GM21515 (cell line): ENCODE measurements around the gene LTB4R.
"Not testable (repeated sequence)": the region's sequence is repeated elsewhere in the genome, so short reads cannot be mapped to it uniquely, and the experiment has no call there.

Experiments used
- ATAC-seq: cut with Tn5 transposase; IDR thresholded peaks from one replicate; pipeline ENCODE4 v1.9.1; 2021; ENCODE audit not compliant: unreplicated experiment

LTB4R gene

DNA sequence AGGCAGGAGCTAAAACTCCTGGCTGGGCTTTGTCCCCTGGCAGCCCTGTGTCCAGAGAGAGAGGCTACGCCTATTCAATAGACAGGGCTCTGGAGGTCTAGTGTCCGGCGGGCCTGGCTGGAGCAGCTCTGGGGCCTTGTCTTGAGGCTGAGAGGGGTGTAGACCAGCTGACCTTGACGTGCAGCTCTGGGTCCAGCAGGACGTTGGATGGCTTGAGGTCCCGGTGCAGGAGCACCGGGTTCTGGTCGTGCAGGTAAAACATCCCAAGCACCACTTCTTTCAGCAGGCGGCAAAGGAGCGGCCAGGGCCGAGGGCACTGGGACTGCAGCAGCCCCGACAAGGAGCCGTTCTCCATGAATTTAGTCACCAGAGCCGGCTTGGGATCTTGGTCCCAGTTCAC, 27.5 kb downstream of the LTB4R start:
- ATAC-seq: no peak

DNA sequence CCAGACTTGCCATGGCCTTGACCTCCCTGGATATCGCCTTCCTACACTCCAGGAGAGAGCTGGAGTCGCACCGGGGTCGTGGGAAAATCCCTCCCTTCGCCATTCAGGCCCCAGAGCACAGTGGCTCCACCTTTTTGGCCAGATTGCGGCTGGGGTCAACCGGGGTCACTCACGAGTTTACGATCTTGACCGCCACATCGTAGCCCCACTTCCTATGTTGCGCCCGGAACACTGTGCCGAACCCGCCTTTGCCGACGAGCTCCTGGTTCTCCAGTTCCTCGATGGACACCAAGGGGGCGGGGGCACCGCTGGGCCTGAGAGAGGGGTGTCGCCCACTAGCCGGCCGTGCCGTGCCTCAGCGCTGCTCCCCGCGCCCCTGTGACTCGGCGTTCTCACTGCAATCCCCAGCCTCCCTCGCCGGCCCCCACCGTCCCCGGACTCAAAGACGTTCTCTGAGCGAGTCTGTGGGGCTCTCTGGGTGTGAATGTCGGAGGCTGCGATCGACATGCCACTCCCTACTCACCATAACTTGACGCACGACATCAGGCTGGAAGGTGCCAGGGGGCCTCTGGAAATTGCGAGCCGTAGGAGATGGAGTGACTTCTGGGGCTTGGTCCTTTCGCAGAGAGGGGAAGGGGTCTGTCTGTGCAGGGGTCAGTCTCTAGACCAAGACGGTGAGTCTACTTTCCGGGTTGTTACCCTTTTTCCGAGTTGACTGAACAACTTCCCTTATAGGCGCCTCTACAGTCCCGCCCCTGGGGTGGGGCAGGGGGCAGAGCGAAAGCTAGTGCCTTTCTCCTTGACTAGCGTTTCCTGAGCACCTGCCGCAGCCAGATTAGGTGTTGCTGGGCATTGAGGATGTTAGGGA, 28.2 kb downstream of the LTB4R start, which contains the start of gene RIPK3:
Gene RIPK3 (minus strand): TSS at position 708 of the 868 bp plus-strand sequence. CDS start 165 bp downstream, at position 543.
- peak; percentile 90 for ATAC-seq

DNA sequence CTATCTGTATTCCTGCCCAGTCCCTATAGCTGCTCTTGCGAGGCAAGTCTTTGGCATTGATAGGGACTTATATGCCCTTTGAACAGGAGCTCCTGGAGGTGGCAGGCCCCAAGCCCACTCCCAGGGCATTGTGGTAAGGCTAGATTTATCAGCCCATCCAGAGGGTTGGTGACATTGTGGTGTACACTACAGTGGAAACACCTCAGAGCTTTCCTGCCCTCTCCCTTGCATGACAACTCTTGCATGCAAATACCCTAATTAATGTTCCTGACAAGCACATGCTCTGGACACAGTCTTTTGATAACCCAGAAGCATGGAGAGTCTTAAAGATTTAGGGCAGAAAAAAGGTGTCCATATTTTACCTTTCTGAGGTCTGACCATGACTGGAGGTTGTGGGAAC, 29.3 kb downstream of the LTB4R start:
- ATAC-seq: no peak

DNA sequence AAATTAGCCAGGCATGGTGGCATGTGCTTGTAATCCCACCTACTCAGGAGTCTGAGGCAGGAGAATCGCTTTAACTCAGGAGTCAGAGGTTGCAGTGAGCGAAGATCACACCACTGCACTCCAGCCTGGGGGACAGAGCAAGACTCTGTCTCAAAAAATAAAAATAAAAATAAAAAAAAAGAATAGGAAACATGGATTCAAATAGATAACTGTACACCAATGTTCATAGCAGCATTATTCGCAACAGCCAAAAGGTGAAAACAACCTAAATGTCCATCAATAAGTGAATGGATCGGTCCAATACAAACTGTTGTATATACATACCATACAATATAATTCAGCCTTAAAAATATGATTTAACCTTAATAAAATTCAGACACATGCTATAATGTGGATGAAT, 31.6 kb downstream of the LTB4R start:
- ATAC-seq: no peak

DNA sequence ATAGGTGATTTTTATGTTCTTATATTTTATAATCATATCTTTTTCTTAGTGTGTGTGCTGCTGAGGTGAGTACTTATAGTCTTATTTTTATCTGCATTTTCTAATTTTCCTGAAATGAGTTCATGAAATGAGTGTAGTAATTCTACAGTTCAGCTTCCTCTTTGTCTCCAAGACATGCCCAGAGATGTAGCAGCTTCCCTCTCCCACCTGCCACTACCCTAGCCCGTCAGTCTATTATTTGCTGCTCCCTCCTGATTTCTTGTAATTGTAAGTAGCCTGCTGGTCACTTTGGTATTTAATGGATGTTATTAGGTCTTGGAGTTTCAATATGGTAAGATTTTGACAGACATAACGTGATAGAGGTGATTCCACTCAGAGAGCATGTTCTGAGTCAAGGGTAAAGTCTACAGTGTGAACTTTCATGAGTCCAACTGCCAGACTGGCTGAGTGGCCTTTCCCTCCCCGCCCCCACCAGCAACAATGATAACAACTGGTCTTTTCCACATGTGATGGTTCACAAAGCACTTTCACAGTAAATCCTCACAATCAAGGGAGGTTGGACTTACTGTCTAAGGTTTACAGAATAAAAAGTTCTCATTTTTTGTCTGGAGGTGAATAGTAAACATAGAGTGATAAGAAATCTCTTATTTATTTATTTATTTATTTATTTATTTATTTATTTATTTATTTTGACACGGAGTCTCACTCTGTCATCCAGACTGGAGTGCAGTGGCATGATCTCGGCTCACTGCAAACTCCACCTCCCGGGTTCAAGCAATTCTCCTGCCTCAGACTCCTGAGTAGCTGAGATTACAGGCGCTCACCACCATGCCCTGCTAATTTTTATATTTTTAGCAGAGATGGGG, 32.7 kb downstream of the LTB4R start:
- ATAC-seq: no peak

DNA sequence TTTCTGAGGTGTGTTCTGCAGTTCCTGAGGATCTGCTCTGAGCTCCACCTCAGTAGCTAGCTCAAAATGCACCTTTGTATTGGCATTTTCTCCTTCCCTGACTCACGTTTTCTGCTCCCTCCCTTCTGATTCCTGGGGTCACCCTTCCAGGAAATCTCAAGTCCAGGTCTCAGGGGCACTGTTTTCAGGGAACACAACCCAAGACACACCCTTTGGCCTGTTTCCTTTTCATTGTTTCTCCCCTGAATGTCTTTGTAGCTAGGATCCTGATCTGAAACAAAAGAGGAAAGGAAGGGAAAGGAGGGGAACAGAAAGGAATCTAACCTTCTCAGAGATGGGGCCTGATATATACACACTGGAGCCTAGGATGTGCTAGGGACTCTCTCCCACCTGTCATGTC, 35.8 kb downstream of the LTB4R start:
- ATAC-seq: no peak

DNA sequence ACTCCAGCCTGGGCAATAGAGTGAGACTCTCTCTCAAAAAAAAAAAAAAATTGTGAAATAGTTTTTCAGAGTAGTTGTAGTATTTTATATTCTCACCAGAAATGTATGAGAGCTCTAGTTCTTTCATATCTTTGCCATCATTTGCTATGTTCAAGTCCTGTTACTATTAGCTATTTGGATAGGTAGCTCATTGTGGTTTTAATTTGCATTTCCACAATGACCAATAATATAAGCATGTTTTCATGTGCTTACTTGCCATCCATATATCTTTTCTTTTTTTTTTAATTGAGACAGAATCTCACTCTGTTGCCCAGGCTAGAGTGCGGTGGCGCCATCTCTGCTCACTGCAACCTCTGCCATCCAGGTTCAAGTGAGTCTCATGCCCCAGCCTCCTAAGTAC, 36.9 kb downstream of the LTB4R start:
- no peak for ATAC-seq

DNA sequence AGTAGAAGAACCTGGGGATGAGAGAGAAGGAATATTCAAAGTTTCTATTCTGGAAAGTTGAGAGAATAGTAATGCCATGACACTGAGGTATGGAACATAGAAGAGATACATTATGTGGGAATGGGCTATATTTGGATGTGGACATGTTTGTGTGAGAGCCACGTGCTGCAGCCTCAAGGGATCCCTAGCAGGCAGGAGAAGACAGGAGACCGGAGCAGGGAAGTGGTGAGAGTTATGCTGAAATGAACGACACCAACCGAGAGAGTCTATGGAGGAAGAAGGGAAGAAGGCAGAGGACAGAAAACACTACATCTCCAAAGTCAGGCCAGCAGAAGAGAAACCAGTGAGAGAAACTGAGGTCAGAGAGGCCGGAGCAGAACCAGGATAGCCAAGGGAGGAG, 38.4 kb downstream of the LTB4R start:
- ATAC-seq: no peak

DNA sequence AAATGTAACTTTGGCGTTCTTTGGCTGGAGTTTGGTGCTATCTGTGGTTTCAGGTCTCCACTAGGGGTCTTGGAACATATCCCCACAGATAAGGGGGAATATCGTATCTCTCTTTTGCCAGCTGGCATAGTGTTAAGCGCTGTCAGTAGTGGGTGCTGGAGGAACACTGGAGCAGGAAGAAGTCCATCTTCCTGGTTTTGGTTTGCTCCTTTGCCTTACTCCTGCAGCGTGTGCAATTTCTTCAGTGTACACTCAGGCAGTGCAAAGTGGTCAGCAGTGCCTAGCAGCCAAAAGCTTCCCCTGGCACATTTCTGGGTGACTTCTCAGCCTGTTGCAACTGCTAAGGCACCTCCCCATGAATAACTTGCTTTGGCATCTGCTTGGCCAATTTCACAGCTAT, 40.2 kb downstream of the LTB4R start:
- no peak for ATAC-seq

DNA sequence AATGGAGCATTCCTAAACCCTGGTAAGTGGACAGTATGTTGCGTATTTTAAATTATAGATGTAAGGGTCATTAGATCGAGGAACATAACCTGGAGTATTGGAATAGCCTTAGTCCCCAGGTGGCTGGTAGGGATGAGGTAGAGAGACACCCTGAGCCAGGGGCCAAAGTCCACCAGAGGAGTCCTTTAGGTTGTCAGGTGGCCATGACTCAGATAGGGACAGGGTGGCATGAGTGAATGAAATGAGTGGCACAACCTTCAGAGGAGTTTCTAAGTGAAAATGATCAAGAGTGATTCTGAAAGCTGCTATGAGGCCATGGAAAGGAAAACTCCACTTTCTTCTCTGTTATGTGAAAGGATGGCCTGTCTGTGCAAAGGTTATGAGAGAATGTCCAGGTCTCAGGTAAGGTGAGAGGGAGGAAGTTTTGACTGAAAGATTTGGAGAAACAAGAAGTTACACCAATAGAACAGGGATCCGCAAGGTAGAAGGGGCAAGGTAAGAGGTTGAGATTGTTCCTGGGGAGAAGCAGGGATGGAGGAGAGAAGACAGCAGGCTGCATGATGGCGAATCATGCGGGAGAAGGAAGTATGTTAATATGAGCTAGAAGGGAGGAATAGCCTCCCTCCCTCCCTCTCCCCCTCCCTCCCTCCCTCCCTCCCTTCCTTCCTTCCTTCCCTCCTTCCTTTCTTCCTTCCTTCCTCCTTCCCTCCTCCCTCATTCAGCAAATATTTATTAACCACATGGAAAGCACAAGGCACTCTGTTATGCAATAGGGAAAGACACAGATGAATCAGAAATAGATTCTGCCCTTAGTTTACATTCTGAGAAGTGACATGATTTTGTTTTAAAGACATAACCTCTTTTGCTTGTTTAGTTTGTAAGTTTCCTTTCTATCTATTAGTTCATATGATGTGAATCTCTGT, 42.5 kb downstream of the LTB4R start:
- ATAC-seq: no peak

DNA sequence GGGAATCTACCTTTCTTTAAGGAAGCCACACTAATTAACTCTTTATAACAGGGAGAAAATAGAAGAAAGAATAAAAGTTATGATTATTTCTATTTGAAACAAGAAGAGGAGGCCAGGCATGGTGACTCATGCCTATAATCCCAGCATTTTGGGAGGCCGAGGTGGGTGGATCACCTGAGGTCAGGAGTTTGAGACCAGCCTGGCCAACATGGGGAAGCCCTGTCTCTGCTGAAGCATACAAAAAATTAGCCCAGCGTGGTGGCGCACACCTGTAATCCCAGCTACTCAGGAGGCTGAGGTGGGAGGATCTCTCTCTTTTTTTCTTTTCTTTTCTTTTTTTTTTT, 43.2 kb downstream of the LTB4R start:
- ATAC-seq: not testable (repeated sequence)

DNA sequence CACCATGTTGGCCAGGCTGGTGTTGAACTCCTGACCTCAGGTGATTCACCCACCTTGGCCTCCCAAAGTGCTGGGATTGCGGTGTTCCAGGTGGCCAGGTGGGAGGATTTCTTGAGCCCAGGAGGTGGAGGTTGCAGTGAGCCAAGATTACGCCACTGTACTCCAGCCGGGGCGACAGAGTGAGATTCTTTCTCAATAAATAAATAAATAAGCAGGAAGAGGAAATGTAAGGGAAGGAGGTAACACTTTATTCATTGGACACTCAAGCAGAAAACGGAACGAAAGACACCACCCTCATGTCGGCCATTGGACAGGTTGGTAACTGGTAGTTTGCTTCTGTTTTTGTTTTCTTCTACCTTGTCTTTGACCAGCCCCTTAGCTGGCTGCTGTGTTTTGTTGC, 43.7 kb downstream of the LTB4R start:
- no peak for ATAC-seq

DNA sequence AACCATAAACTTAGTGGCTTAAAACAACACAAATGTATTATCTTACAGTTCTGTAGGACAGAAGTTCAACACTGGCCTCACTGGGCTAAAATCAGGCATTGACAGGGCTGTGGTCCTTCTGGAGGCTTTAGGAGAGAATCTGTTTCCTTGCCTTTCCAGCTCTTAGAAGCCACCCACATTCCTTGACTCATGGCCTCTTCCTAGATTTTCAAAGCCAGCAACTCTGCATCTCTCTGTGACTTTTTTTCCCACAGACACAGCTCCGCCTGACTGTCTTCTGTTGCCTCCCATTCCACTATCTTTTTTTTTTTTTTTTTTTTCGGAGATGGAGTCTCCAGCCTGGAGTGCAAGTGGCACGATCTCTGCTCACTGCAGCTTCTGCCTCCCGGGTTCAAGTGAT, 44.9 kb downstream of the LTB4R start:
- no peak for ATAC-seq

DNA sequence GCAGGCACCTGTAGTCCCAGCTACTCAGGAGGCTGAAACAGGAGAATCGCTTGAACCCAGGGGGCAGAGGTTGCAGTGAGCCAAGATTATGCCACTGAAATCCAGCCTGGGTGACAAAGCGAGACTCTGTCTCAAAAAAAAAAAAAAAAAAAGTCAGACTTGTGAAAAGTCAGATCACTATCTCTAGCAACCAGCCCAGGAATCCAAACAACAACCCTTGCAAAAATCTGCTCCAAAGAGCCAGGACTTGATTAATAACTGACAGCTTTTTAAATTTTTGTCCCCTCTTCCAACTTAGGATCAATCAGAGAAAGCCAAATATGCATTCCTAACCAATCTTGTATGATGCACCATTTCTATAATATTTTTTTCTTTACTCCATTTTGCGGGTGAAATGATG, 49.0 kb downstream of the LTB4R start:
- no peak for ATAC-seq

DNA sequence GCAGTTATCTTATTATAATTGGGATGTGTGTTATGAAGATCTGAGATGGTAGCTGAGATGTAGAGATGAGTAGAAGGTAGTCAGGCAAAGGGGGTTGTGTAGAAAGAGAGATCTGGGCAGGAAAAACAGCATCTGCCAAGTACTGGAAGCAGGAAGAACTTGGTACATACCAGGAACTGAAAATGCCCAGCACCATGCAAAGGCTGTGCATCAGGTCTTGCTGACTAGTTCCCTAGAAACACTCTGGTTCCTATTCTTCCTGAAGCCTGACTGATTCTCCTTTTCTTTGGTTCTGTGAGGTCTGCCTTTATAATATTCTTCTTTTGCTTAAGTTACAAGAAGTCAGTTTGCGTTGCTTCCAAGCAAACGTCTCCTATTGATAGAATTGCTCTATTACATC, 50.0 kb downstream of the LTB4R start:
- ATAC-seq: no peak

DNA sequence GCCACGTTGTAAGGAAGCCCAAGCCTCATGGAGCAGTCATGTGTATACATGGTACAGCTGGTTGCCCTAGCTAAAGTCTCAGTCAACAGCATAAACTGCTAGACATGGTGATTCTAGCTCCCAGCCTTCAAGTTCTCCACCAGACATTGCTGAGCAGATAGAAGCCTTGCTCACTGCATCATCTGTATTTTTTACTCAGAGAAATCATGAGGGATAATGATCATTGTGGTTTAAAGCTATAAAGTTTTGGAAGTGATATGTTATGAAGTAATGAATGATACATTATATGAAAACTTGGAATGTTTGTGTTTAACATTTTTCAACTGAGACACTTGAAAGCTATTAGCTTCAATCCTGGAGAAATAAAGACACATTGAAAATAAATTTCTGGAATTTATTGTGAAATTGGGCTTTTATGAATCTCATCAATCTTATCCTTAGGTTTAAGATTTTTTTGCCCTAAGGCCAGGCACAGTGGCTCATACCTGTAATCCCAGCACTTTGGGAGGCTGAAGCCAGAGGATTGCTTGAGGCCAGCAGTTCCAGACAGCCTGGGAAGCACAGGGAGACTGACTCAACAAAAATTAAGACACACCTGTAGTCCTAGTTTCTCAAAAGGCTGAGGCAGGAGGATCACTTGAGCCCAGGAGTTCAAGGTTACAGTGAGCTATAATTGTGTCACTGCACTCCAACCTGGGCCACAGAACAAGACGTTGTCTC, 51.1 kb downstream of the LTB4R start:
- ATAC-seq: no peak

DNA sequence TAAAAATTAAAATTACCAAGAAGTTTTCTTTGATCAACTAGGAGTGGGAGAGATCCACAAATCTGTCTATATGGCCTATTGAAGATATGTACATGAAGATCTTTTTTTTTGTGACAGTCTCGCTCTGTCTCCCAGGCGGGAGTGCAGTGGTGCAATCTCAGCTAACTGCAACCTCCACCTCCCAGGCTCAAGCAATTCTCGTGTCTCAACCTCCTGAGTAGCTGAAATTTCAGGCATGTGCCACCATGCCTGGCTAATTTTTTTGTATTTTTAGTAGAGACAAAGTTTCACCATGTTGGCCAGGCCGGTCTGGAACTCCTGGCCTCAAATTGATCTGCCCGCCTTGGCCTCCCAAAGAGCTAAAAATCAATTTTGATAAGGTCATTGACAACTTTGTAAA, 52.1 kb downstream of the LTB4R start:
- ATAC-seq: no peak

DNA sequence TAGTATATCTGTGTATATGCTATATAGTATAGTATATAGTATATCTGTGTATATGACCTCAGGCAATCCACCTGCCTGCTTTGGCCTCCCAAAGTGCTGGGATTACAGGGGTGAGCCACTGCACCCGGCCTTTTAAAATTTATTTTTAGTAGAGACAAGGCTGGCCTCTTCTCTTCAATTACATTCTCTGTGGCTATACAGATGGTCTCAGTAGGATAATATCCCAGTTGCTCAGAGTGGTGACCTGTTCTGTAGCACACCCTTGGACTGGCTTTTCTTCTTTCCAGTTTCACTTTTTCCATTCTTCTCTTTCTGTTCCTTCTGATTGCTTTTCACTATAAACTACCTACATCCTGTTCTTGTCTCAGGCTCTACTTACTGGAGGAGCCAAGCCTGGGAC, 53.5 kb downstream of the LTB4R start:
- ATAC-seq: no peak

DNA sequence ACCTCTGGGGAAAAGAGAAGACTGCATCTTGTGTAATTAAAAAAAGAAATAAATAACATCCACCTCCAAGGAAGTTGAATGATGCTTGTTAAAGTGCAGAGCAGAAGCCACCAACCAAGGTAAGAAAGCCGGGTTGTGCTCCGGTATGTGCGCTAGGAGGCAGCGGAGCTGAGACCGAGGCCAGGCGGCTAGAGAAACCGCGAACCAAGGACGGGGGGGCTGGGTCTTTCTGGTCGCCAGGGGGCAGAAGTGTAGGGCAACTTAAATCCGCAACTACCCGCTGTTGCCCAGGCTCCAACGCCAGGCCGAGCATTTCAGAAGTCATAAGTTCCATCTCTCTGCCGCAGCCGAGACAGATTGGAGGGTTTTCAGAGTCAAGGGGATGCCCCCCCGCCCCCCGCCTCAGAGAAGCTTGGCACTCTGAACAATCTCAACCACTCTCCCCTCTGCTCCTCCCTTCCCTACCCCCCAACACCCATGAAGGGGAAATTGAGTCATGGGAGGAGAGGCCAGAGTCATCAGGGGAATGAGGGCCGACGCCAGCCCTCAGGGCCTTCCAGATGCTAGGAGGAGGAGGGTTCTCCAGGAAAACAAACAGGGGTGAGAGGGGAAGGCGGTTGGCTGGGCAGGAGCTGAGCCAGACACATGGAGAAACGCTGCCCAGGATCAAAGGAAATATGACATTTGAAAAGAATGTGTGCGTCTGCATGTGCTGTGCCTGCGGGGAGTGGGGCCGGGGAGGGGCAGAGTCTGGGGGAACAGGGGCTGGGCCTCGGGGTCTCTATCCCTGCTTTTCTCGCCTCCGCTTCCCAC, 54.5 kb downstream of the LTB4R start:
- ATAC-seq: peak; percentile 38

DNA sequence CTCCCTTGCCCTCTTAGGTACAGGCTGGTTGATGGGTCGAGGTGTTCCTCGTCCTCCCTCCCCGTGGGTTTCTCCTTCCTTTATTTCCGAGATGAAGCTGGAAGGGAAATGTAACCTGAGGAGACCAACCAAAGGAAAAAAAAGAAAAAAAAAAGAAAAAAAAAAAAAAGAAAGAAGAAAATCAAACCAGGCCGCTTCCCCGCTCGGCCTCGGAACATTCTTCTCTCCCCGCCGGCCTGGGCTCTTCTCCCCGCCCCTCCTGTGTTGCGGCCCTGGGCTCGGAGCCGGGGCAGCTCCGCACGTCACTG, 55.1 kb downstream of the LTB4R start:
- no peak for ATAC-seq
